HG03558 (cell line): ENCODE measurements around the gene SHTN1.

Experiments used
- ATAC-seq: cut with Tn5 transposase; IDR thresholded peaks from one replicate; pipeline ENCODE4 v1.9.1; 2021; ENCODE audit warnings: moderate number of reproducible peaks; ENCODE audit not compliant: unreplicated experiment; ENCODE audit errors: extremely low read depth

The SHTN1 gene

DNA sequence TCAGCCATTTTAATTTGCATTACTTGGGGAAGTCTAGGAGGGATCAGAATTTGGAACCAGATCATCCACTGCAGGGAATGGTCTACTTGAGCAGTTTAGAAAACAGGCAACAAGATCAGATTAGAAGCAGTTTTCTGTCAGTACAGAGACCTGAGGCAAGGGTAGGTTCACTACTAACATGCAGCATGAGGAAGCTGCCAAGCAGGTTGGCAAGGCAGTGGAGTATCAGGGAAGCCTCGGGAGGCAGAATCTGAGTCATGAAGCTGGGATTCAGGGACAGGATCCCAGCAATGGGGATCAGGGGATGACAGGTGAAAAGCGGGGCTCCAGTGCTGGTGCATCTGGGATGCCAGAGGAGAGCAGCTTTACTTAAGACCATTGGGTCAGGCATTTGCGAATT, 127.6 kb downstream of the SHTN1 start:
- no peak for ATAC-seq

DNA sequence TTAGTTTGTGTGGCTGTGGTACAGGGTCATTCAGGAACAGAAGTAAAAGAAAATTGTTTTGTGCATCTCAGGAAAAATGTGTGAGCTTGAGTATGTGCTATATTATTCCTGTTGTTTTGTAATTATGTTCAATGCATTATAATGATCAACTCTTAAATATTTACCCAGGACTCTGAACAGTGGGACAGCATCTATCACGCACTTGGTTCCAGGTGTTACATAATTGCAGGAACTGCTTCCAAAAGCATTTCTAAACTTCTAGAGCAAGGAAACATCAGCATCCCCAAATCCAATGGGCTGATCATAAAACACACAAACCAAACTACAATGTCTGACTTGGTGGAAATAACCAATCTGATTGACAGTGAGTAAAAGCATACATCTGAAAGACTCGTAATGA, 129.1 kb downstream of the SHTN1 start:
- ATAC-seq, result no peak

DNA sequence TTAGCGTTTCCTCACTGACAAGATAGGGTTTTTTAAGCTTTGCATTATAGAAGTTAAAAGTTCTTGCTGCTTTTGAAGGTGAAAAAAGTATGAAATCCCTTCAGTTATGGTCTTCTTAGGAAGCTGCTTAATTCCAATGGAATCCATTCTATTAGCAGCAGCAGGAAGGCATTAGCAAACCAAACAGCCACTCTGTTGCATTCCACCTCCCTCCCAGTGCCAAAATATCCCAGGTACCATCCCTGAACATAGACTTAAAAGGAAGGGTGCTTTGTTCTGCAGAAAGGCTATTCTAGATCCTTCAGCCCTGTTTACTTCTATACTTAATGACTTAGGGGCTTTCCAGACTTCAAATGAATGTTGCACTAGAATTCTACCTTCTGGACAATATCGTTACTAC, 131.9 kb downstream of the SHTN1 start:
- no peak for ATAC-seq

DNA sequence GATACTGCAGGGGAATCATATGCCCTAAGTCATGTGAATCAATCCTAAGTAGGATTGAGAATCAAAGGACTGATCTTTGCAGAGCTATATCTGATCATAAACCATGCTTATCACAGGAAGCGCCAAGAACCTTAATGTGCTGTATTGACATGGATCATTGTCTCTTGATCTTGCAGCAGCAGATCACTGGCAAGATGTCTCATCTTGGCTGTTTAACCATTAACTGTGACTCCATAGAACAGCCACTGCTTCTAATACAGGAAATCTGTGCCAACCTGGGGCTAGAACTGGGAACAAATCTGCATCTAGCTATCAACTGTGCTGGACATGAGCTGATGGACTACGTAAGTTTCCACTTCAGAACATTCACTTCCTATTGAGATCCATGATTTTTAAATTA, 134.0 kb downstream of the SHTN1 start:
- no peak for ATAC-seq

DNA sequence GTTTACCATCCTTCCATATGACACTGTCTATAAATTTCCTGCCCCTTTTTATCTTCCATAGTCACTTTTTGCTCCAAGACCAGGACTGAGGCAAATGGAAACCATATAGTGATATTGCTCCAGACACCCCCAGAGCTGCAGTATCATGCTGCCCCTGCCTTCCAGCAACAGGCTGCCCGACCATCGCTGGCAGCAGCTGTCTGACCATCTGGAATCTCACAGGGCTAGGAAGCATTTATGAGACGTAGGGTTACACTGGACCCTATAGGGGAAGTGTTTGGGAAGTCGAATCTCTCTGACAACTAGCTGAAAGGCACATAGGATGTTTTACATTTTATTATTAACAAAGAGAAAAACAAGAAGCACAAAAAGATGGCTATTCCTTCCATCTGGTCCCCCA, 136.3 kb downstream of the SHTN1 start:
- ATAC-seq, result no peak

DNA sequence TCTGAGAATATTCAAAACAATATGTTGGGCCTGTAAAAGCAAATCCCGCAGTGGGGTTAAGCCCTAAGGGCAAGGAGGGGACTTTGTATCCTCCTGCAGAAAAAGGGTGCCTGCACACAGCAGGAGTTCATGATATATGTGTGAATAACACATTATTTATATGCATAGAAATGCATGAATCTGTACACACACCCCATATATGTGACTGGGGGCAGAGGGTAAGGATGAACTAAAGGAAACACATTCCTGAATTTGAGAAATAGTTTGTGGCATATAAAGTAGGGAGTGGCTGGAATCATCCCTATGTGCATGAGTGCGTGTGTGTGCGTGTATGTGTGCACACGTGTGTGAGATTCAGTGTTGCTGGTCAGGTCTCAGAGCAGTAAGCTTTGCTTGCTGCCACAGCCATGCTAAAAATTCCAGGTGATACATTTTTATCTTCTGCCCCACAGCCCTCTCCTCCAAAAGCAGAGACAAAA, 136.8 kb downstream of the SHTN1 start:
- ATAC-seq, result no peak

DNA sequence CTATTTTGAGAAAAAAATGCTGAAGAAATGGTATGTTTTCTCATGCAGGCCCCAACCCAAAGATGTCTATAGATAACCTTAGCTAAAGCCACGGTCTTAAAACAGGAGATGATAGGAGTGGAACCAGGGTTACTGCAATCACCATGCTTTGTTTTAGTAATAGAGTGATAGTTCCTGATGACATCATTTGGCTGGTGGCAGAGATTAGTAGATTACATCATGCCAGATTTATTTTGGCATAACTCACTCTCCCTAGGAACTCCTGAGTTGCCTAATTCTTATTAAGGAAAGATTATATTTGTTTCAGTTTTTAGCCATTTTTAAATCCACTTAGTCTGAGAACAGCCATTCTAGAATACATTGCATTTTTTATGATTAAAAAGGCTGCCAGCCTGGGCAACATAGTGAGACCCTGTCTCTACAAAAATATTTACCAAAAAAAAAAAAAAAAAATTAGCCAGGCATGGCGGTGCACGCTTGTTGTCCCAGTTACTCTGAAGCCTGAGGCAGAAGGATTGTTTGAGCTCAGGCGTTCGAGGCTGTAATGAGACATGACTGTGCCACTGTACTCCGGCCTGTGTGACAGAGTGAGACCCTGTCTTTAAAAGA, 137.9 kb downstream of the SHTN1 start:
- no peak for ATAC-seq

DNA sequence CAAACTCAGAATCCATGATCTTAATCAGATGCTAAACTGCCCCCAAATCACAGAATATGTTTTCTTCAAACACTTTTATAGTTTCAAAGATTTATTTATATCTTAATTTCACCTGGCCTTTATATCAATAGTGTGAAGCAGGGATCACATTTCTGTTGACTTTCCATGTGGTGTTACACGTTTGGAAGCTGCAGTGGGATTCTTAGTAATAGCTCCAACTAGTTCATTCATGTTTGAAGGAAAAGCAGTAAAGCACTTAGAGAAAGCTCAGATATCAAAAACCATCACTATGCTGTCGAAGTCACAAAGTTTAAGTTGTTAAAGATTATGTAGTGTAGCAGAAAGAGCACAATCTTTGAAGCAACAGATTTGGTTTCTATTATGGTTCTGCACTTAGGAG, 138.9 kb downstream of the SHTN1 start:
- no peak for ATAC-seq

DNA sequence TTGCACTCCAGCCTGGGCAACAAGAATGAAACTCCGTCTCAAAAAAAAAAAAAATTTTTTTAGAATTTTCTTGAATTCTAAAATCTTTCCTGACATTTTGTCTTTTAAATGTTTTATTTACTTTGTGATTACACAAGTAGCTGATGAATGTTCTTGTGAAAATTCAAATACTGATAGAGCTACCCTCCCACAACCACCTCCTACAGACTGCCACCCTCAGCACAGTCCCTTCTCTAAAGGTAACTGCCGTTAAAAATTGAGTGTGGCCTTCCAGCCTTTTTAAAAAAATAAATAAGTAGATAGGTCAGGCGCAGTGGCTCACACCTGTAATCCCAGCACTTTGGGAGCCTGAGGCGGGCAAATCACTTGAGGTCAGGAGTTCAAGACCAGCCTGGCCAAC, 140.6 kb downstream of the SHTN1 start:
- ATAC-seq, result no peak

DNA sequence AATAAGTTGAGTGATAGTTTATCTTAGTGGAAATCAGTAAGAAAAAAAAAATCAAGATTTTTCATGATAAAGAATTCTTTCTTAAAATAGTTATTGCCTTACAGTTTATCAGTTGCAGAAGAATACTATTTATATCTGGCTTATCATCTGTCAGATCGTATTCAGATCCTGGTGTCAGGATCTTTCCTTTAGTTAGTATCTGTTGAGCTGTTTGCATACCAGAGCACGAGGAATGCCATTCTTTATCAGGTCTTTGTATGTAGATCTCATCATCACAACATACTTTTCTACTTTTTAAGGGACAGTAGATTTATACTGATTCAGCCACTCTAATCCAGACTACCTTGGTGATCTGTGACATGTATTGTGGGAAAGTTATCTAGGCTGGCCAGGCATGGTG, 143.2 kb downstream of the SHTN1 start:
- ATAC-seq, result no peak

DNA sequence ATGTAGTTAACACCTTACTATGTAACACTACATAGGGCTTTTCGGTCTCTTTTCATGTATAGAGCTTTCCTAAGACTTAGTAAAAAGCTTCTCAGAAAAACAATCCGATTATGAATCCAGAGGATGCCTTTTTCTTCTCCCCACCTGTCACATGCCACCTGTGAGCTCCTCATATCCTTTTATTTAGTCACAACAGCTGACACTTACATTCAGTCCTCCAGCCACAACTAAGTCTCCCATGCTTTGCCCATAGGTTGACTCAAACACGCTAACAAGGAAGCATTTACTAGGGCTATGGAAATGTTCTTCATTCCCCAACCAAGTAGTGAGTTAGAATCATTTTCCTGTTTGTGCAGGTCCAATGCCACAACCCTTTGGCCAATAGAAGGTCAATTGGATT, 147.8 kb downstream of the SHTN1 start:
- ATAC-seq, result no peak

DNA sequence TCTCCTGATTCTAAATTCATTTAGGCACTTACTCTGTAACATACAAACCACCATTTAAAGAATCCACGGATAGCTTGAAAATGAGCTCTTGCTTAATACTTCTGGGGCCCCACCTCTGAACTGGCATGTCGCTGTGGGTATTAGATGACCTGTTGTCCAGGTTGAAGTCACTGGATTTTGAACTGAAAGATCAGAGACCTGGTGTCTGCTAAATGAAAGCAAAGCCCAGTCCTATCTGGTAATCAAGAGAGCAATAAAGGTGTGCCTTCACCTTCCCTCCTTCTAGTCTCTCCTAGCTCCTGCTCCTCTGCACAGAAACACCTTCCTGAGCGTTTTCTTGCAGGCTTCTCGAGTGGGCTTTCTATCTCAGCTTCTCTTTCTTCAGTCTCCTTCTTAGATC, 151.3 kb downstream of the SHTN1 start:
- ATAC-seq, result no peak

DNA sequence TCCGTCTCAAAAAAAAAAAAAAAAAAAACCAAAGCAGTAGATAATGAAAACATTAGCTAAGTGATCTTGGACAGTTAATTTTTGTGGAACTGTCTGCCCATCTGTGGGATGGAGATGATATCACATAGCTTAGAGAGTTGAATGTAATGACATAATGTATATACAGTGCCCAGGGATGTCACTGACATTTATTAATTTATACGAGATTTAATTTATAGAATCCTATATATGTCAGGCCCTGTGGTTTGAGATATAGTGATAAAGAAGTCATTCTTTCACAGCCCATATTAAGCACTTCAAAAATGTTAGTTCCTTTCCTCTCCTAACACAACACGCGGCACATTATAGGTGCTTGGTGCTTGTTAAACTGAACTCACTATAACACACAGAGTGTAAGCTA, 151.7 kb downstream of the SHTN1 start:
- no peak for ATAC-seq

DNA sequence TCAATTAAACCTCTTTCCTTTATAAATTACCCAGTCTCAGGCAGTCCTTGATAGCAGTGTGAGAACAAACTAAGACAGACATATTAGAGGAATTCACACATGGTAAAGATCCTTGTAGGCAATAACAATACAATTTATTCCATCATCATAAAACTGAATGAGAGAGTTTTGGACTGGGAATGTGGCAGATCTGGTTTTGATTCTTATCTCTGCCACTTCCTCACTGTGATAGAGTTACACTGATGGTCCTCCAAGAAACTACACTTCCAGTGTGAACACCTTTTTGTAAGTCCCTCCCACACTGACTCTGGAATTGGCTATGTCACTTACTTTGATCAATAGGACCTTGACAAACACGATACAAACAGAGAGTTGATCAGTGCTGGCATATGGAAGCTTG, 152.7 kb downstream of the SHTN1 start:
- ATAC-seq, result no peak

DNA sequence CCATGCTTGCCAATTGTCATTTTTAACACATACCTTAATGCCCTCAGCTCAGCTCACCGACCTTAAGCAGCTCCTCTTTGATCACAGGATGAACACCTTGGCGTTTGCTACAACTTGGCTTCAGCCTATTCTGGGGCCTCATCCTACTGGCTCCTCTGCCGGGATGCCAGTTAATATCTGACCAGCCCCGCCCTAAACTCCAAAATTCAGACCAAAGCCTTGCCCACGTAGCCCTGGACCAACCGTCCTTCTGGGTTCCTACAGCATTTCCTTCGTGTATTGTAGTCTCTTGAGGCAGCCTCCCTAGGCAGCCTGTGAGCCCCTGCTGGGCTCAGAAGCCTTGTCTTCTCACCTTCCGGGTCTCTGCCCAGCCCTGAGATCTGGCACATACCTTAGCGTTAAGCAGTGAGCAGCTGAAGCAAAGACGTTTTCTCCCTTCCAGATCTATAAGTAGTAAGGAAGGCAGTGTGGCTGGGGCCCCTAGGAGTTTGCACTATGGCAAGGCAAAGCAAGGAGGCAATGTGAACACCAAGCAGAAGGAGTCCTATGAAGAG, 154.9 kb downstream of the SHTN1 start:
- no peak for ATAC-seq

DNA sequence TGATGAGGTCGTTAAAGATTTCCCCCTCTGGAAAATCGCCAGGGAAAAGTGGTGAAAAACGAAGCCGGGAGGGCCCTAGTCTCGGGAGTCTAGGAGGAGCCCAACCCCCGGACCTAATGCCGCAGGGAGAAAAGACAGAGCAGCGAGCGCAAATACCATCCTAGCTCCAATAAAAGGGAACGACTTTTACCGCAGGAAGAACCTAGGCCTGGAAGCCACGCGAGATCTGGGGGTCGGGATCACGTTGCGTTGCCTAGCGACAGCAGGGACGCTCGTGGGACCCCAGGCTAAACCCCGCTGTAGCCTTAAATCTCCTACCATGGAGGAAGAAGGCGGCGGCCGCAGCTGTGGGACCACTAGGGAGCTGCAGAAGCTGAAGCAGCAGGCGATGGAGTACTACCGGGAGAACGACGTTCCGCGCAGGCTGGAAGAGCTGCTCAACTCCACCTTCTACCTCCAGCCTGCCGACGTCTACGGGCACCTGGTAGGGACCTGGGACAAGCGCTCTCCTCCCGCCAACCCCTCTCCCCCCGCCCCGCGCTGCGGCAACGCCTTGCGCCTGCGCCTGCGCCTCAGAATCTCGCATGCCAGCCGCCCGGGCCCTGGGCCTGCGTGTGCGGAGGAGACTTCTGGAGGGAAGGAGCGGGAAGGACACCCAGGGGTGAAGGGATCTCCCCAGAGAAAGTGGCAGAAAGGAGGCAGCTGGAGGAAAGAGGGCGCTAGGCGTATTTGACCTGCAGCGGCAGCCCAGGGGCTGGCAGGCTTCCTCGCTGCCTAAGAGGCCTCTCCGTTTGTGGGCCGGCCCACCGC, 155.5 kb downstream of the SHTN1 start, which contains the start of gene ENO4:
Gene ENO4, plus strand, starts transcription at position 252 of the 810 bp plus-strand sequence. Its CDS starts 68 bp downstream, at position 320.
- no peak for ATAC-seq

DNA sequence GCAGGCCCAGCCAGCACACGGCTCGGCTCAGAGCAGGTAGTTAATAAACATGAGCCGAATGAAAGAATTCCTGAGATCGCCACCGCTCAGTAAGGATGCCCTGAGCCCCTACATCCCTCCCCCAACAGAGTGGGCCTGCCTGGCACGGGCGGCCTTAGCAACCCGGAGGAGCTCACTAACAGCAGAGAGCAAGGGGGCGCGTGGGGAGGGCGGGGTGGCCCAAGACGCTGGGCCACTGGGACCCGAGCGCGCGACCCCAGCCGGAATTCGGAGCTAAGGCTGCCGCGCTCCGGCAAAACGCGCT, 156.1 kb downstream of the SHTN1 start:
- no peak for ATAC-seq

DNA sequence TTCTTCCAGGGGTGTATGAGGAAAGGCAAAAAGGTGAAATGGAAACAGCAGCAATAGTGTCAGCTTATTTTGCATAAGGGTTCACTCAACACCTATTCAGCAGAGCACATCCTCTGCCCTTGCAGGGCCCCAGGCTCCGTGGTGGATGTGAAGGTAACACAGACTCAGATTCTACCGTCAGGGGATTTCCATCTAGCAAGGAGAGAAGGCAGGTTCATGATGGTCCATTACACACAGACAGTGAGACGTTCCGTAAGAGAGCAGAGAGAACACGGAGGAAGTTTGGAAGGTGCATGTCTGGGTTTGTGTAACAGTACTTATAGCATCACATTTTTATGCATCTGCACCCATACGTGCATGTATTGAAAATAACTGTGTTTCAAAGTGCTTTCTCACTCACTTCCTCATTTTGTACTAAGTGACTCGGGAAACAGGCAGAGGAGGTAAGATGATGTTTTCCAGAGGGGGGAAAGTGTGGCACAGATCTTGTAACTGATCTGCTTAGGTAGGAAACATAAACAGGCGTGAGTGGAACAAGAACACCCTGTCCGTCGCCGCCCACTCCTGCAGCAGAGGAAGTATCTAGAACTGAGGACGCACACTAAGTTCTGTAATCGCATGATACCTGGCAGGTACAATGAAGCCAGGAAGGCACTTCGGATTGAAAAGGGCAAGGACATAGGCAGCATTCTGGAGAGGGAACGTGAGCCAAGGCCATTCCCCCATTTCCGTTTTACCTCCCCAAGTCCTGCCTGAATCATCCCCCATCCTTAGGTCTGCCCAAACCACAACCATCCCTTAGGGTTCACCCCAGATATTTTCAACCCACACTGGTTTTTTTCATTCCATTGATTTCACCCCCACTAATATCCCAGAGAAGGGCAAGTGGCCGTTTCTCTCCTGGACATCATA, 156.7 kb downstream of the SHTN1 start:
- ATAC-seq, result peak; percentile 48

DNA sequence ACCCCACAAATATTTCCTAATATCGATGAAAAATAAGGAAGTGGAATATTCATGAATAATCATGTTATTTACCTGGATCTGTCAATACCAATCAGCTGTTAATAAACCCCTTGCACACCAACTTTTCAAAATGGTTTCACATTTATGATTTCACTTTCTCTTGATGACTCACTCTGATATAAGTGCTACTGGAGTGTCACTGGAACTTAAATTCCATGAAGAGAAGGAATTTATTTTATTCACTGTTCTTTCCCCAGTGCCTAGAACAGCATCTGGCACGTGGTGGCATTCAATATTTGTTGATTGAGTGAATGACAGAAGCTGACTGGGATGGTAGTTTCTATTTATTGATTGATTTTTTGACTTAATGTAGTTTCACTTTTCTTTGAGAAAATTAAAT, 159.2 kb downstream of the SHTN1 start:
- no peak for ATAC-seq

DNA sequence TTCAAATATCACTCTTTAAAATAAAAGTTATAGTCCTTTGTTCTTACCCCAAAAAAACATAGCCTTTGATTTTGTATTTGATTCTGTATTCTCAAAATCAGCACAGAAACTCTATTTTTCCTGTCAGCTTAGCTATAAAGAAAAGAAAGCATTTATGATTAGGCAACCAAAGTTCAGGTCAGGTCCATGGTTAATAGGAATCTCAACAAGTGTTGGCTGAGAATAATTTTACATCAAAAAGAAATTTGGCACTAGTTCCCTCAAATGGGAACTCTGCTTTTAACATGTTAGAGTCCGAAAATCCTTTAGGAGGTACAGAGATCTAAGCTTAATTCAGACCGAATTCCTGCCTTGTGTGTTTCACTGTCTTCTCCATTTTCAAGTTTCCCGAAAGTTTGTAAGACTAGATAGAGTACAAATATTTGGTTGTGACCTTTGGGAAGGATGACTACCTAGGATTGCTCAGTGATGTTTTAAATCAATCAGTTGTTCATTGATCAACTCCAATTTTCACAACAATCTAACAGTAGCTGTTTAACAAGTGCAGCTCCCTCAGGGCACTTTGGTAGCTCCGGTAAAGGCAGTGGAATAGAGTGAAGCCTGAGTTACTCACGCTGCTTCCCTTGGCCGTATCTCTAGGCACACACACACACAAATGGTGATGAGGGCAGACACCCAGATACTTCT, 164.5 kb downstream of the SHTN1 start:
- no peak for ATAC-seq
